ENCODE data around the gene ADH5. TPM values are rescaled to one million over a fixed set of nuclear protein-coding genes. Genes with fewer than 3 reads are reported as not detected.
A peak's percentile ranks its signal among the peaks of the same experiment; 100 is the strongest.
"Not testable (repeated sequence)": the region's sequence is repeated elsewhere in the genome, so short reads cannot be mapped to it uniquely, and the experiment has no call there.

ADH5 gene
- 100 to 1,000 TPM in 9 of 10 donors, 10 to 100 TPM in 1; 87.7 to 122 (median 109) TPM for polyA plus RNA-seq (ENCODE audit: insufficient read length in 10 of 10)
- long read RNA-seq, donor 1, transcript ADH5-201 (9 exons, 2,615 nt): major isoform, 22 of 66 reads
- long read RNA-seq, donor 1, partial matches to known transcripts: 39 of 66 reads
- long read RNA-seq, donor 1, other reads (novel, unspliced or antisense): 0 of 66 reads
- long read RNA-seq, donor 2, transcript ADH5-201 (9 exons, 2,615 nt): major isoform, 16 of 53 reads
- long read RNA-seq, donor 2, partial matches to known transcripts: 36 of 53 reads
- long read RNA-seq, donor 2, other reads (novel, unspliced or antisense): 0 of 53 reads
- long read RNA-seq, donor 3: 0 reads
- long read RNA-seq, donor 4, transcript ADH5-201 (9 exons, 2,615 nt): major isoform, 14 of 62 reads
- long read RNA-seq, donor 4, partial matches to known transcripts: 44 of 62 reads
- long read RNA-seq, donor 4, other reads (novel, unspliced or antisense): 0 of 62 reads
- long read RNA-seq, donor 5, transcript ADH5-201 (9 exons, 2,615 nt): major isoform, 31 of 69 reads
- long read RNA-seq, donor 5, partial matches to known transcripts: 31 of 69 reads
- long read RNA-seq, donor 5, other reads (novel, unspliced or antisense): 5 of 69 reads
- long read RNA-seq, donor 6, transcript ADH5-201 (9 exons, 2,615 nt): major isoform, 25 of 86 reads
- long read RNA-seq, donor 6, partial matches to known transcripts: 60 of 86 reads
- long read RNA-seq, donor 6, other reads (novel, unspliced or antisense): 0 of 86 reads
- long read RNA-seq, donor 7, transcript ADH5-201 (9 exons, 2,615 nt): major isoform, 16 of 44 reads
- long read RNA-seq, donor 7, partial matches to known transcripts: 24 of 44 reads
- long read RNA-seq, donor 7, other reads (novel, unspliced or antisense): 0 of 44 reads
- long read RNA-seq, donor 8, transcript ADH5-201 (9 exons, 2,615 nt): major isoform, 14 of 73 reads
- long read RNA-seq, donor 8, partial matches to known transcripts: 57 of 73 reads
- long read RNA-seq, donor 8, other reads (novel, unspliced or antisense): 0 of 73 reads
- long read RNA-seq, donor 9, partial matches to known transcripts: 0 of 4 reads
- long read RNA-seq, donor 9, other reads (novel, unspliced or antisense): 0 of 4 reads

GRCh38 chr4:99088481-99089365, at the start of gene ADH5:
Gene ADH5, minus strand, starts transcription at chr4:99088788. Its CDS starts 88 bp downstream, at chr4:99088700.
- DNase-seq: peak; percentile 85 to 94 (median 89)

- no peak for DNase-seq
Observed at GRCh38 chr4:99136329-99136728, 47.7 kb upstream of the ADH5 start.

- DNase-seq: no peak
Observed at GRCh38 chr4:99135541-99136162, 47.1 kb upstream of the ADH5 start.

DNA sequence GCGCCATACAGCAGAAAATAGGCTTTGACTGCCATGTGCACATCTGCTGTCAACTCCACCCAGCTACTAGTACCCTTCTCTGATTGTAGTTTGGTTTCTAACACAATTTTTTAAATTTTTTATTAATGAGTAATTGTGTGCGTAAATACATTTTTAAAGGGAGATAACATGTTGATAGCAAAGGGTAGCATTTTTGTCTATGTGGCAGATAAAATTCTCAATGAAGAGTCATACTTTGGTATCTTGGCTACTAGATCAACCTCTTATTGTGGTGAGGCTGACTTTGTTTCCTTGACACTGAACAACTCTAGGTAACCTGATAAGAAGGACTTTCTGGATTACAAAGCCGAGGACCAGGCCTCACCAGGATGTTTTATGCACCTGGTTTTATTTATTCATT, 46.0 kb upstream of the ADH5 start:
- no peak for DNase-seq

GRCh38 chr4:99131378-99131777, 42.8 kb upstream of the ADH5 start:
- DNase-seq: no peak

DNA sequence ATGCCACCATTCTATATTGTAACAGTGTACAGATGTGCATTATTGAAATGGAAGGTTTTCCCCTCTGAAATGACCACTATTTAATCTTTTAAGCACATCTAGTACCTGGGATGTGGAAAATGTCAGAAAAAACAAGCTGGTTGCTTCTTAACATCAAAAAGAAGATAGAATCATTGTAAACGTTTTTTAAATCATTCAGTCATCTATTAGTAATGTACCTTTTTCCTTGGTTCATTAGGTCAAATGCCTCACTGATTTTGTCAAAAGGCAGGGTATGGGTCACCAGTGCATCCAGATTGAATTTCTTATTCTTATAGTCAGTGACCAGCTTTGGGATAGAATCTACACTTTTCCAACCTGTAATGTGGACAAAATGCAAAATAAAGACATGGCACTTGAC, 37.8 kb upstream of the ADH5 start:
- no peak for DNase-seq

DNA sequence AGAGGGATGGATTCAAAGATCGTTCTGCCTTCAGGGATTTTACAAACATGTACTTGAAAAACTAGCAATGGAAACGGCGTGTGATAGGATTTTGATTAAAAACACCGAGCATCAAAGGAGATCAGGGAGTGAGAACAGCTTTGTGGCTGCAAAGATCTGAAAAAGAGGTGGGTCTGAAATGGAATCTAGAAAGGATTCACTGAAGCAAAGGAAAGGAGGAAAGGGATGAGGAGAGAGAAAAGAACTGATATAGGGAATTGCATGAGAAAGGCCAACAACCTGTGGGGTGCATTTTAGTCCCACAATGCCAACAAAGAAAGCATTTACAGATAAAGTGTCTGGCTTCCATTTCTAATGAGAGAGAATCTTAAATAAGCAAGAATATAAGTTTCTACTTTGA, 32.4 kb upstream of the ADH5 start:
- DNase-seq: no peak

DNA sequence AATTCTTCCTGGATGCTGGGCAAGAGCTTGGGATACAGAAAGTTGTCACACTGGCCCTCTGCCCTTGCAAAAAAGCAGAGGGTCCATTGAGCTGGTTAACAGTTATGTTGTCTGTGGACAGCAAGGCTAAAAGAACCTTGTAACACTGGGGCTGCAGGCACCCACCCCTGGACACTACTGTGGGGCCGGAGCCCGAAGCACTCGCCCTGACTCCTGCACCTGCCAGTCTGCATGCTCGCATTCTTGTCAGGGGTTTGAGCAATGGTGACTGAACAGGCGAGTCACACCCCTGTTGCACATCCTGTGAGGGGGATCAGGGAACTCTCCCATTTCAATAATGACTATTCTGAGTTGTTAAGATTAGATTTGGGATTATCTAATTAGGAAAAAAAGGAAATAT, 31.9 kb upstream of the ADH5 start:
- DNase-seq: no peak

DNA sequence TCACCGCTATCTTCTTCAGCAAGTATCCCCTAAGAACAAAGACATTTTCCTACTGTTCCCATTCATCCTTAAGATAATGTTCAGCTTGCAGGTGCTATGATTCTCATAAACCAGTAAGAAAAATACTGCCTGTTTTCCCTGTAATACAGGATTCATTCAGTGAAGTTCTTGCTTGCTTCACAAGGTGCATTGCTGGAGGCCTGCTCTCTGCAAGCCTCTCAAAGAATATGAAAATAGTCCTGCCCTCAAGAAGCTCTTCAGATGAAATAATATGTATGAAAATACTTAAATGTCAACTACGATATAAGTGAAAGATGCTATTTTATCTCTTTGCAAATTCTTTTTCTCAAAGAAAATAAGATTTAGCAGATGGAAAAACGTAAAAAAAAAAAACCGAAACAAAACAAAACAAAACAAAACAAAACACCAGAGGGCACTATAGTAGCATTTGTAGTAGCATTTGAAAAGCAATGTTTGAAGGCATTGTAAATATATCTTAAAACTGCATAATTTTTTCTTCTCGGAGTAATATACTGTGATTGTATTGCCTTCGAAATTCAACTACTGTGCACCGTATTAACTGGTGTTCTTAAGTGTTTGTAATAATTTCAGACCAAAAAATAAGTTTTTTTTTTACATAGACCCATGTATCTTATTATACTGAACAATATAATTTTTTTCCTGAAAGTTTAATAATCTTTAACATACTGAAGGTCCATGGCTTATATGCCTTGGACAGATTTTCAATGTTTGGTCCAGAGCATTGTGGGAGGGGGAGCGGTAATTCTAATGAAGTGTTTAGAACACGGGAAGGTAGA, 29.5 kb upstream of the ADH5 start:
- DNase-seq: peak in 2 of 3 donors; percentile 15 to 52

DNA sequence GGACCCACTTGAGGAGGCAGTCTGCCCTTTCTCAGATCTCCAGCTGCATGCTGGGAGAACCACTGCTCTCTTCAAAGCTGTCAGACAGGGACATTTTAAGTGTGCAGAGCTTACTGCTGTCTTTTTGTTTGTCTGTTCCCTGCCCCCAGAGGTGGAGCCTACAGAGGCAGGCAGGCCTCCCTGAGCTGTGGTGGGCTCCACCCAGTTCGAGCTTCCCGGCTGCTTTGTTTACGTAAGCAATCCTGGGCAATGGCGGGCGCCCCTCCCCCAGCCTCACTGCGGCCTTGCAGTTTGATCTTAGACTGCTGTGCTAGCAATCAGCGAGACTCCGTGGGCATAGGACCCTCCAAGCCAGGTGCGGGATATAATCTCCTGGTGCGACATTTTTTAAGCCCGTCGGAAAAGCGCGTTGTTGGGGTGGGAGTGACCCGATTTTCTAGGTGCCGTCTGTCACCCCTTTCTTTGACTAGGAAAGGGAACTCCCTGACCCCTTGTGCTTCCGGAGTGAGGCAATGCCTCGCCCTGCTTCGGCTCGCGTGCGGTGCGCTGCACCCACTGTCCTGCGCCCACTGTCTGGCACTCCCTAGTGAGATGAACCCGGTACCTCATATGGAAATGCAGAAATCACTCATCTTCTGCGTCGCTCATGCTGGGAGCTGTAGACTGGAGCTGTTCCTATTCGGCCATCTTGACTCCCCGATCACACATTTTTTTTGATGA, 28.7 kb upstream of the ADH5 start:
- not testable (repeated sequence) for DNase-seq

DNA sequence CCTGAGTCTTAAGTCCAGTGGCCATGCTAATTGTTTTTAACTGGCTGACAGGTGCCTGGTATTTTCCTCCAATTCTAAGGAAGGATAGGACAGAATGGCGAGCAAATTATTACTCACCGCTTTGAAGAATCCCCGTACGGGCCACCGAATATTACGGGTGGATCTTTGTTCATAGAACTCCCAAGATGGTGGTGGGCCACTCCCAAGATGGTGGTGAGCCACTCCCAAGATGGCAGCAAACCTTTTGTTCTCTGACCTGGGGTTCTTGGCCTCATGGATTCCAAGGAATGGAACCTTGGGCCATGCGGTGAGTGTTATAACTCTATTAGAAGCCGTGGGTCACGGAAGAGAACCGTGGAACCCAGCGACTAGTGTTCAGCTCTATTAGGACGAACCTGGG, 20.7 kb upstream of the ADH5 start:
- not testable (repeated sequence) for DNase-seq

DNA sequence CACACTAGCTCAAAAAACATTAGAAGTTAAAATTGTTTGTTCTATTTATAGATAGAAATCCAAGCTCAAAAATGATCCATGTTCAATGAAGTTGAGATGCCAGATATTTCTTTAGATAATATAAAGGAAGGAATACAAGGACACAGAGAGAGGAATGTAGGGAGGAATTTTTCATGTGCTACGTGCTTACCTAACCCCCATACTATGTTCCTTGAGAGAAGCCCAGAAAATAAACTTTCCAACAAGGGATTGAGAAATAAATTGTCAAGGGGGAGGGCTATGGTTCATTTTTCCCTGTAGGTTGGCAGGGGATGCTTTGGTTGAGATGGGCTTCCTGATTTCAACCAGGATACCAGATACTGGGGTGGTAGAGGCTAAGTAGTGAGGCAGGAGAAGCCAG, 15.6 kb upstream of the ADH5 start:
- no peak for DNase-seq

- no peak for DNase-seq
Observed at GRCh38 chr4:99103166-99103565, 14.6 kb upstream of the ADH5 start.

GRCh38 chr4:99102634-99103033, 14.0 kb upstream of the ADH5 start:
- DNase-seq: no peak

DNA sequence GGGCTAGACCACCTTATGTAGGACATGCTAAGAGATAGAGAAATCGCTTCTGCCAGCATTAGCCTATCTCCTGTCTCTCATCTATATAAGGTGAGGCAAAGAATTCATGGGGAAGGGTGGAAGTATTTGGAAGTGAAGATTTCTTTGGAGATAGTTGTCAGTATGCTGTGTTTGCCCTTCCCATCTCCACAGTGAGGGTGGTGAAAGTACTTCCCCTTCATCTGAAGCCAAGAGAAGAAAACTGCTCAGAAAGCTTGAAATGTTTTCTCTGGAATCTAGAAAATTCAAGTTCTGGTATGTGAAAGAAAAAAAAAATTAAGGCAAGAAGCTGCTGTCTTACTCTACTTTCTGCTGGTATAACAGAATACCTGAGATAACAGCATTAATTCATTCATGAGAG, 12.3 kb upstream of the ADH5 start:
- no peak for DNase-seq

DNA sequence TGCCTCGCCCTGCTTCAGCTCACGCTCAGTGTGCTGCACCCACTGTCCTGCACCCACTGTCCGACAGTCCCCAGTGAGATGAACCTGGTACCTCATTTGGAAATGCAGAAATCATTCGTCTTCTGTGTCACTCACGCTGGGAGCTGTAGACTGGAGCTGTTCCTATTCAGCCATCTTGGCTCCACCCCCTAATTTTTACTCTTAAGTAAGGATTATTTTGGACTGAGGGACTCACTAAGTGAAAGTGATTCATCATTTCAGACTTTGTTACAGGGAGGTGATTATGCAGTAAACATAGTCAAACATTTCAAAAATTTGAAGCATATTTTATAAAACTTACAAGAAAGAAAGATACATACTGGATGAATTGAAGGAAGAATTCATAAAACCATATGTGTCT, 11.2 kb upstream of the ADH5 start:
- not testable (repeated sequence) for DNase-seq

DNA sequence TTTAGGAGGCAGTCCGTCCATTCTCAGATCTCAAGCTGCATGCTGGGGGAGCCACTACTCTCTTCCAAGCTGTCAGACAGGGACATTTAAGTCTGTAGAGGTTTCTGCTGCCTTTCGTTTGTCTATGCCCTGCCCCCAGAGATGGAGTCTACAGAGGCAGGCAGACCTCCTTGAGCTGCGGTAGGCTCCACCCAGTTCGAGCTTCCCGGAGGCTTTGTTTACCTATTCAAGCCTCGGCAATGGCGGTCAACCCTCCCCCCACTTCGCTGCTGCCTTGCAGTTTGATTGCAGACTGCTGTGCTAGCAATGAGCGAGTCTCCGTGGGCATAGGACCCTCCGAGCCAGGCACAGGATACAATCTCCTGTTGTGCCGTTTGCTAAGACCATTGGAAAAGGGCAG, 10.7 kb upstream of the ADH5 start:
- DNase-seq: no peak

DNA sequence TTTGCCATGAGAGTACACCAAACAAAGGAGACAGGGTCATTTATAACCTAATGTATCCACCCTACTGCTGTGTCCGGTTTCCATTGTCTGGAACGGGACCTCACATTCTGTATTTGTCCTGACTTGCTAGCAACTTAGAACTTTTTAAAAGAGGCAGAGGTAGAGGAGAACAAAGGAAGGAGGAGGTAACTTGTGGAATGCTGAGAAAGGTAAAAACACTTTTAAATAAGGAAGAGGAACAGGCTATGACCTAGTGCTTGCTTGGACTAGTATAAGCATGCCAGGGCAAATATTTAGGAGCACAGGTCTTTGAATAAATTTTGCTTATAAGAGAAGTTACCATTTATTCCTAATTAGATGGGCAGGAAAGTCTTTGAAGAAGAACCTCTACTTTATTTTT, 3.3 kb upstream of the ADH5 start:
- not testable (repeated sequence) for DNase-seq

- DNase-seq: no peak
Observed at GRCh38 chr4:99091216-99091575, 2.6 kb upstream of the ADH5 start.

Measured in muscle of back (tissue), 13 donors.